Measurements from ENCODE around the gene RNU1-3. TPM values are rescaled to one million over a fixed set of nuclear protein-coding genes. Genes with fewer than 3 reads are reported as not detected.
"Not testable (repeated sequence)": the region's sequence is repeated elsewhere in the genome, so short reads cannot be mapped to it uniquely, and the experiment has no call there.

RNU1-3 gene
- total RNA-seq, 1 donor from 2014 or later, result 3,957 TPM

GRCh38 chr1:16677552-16678431 lies 11.0 kb upstream of the RNU1-3 start:
- no peaks in the 10 kb centered on the region for H3K9me3 Mint-ChIP-seq (ENCODE audit: low read depth)
- DNase-seq (ENCODE audit: low spot score, unreplicated experiment), result no peak

GRCh38 chr1:16676661-16677523 lies 10.1 kb upstream of the RNU1-3 start:
- not testable (repeated sequence) for H3K36me3 Mint-ChIP-seq (ENCODE audit: insufficient read depth); DNase-seq (ENCODE audit: low spot score, unreplicated experiment); H3K27ac Mint-ChIP-seq; H3K4me1 Mint-ChIP-seq (ENCODE audit: low read depth); H3K9me3 Mint-ChIP-seq (ENCODE audit: low read depth); H3K4me3 Mint-ChIP-seq (ENCODE audit: low read depth)
- H3K27me3 Mint-ChIP-seq, result peaks cover 15% of the 10 kb centered on the region

More at GRCh38 chr1:16677552-16678431, 11.0 kb upstream of the RNU1-3 start:
- H3K27ac Mint-ChIP-seq, result peak overlapping the region; percentile 86
- H3K27me3 Mint-ChIP-seq, result peaks cover 15% of the 10 kb centered on the region
- no peaks in the 10 kb centered on the region for H3K36me3 Mint-ChIP-seq (ENCODE audit: insufficient read depth)
- no peak for TF ChIP-seq CTCF (IDR thresholded peaks at IDR 0.05; ENCODE audit: unreplicated experiment)
- H3K4me3 Mint-ChIP-seq (ENCODE audit: low read depth), result no peak overlapping the region
- H3K4me1 Mint-ChIP-seq (ENCODE audit: low read depth), result peaks cover 4% of the 10 kb centered on the region

GRCh38 chr1:16675118-16675510 lies 8.4 kb upstream of the RNU1-3 start:
- H3K4me3 Mint-ChIP-seq (ENCODE audit: low read depth), result not testable (repeated sequence)
- H3K27ac Mint-ChIP-seq, result peak overlapping the region; percentile 90

GRCh38 chr1:16673976-16674375 lies 7.2 kb upstream of the RNU1-3 start:
- H3K36me3 Mint-ChIP-seq (ENCODE audit: insufficient read depth); DNase-seq (ENCODE audit: low spot score, unreplicated experiment); H3K4me3 Mint-ChIP-seq (ENCODE audit: low read depth); H3K9me3 Mint-ChIP-seq (ENCODE audit: low read depth); H3K4me1 Mint-ChIP-seq (ENCODE audit: low read depth); H3K27me3 Mint-ChIP-seq: not testable (repeated sequence)
- peak overlapping the region; percentile 80 for H3K27ac Mint-ChIP-seq

More at GRCh38 chr1:16675118-16675510, 8.4 kb upstream of the RNU1-3 start:
- not testable (repeated sequence) for H3K36me3 Mint-ChIP-seq (ENCODE audit: insufficient read depth); H3K4me1 Mint-ChIP-seq (ENCODE audit: low read depth); H3K9me3 Mint-ChIP-seq (ENCODE audit: low read depth); DNase-seq (ENCODE audit: low spot score, unreplicated experiment)
- H3K27me3 Mint-ChIP-seq, result peaks cover 12% of the 10 kb centered on the region

GRCh38 chr1:16665836-16666235 lies 912 bp downstream of the RNU1-3 start:
- not testable (repeated sequence) for DNase-seq (ENCODE audit: low spot score, unreplicated experiment); H3K27ac Mint-ChIP-seq; H3K9me3 Mint-ChIP-seq (ENCODE audit: low read depth); H3K4me3 Mint-ChIP-seq (ENCODE audit: low read depth); H3K36me3 Mint-ChIP-seq (ENCODE audit: insufficient read depth); H3K27me3 Mint-ChIP-seq; H3K4me1 Mint-ChIP-seq (ENCODE audit: low read depth)

GRCh38 chr1:16658234-16658633 lies 8.5 kb downstream of the RNU1-3 start:
- not testable (repeated sequence) for DNase-seq (ENCODE audit: low spot score, unreplicated experiment); H3K4me3 Mint-ChIP-seq (ENCODE audit: low read depth); H3K27ac Mint-ChIP-seq; H3K4me1 Mint-ChIP-seq (ENCODE audit: low read depth); H3K27me3 Mint-ChIP-seq; H3K9me3 Mint-ChIP-seq (ENCODE audit: low read depth); H3K36me3 Mint-ChIP-seq (ENCODE audit: insufficient read depth)

- H3K9me3 Mint-ChIP-seq (ENCODE audit: low read depth); DNase-seq (ENCODE audit: low spot score, unreplicated experiment); H3K36me3 Mint-ChIP-seq (ENCODE audit: insufficient read depth); H3K4me1 Mint-ChIP-seq (ENCODE audit: low read depth); H3K4me3 Mint-ChIP-seq (ENCODE audit: low read depth); H3K27ac Mint-ChIP-seq; H3K27me3 Mint-ChIP-seq: not testable (repeated sequence)
Observed at GRCh38 chr1:16656981-16657683, 9.6 kb downstream of the RNU1-3 start.

GRCh38 chr1:16656574-16656973 lies 10.2 kb downstream of the RNU1-3 start:
- not testable (repeated sequence) for DNase-seq (ENCODE audit: low spot score, unreplicated experiment); H3K4me3 Mint-ChIP-seq (ENCODE audit: low read depth); H3K27ac Mint-ChIP-seq; H3K4me1 Mint-ChIP-seq (ENCODE audit: low read depth); H3K9me3 Mint-ChIP-seq (ENCODE audit: low read depth); H3K36me3 Mint-ChIP-seq (ENCODE audit: insufficient read depth); H3K27me3 Mint-ChIP-seq
